Tibial nerve (tissue), 4 donors: ENCODE data around the gene DLG4.

Experiments used
- CTCF ChIP-seq, 5 experiments: fragments of 200-600 bp in 3 of 5; fragments of 450-650 bp in 2 of 5; sonication (generic) in 3 of 5; IDR thresholded peaks; one replicate each; pipeline ENCODE4 v1.5.1; 2016 to 2019; ENCODE audit warnings: antibody characterized with exemption in 5 of 5, mild to moderate bottlenecking in 3 of 5, moderate library complexity in 2 of 5
- EP300 ChIP-seq, 2 donors: sonication (generic); formaldehyde crosslinking; IDR thresholded peaks; one replicate each; pipeline ENCODE4 v1.6.1; 2017; ENCODE audit warnings: antibody characterized with exemption in 2 of 2, mild to moderate bottlenecking in 1 of 2
- POLR2A ChIP-seq, 2 donors: fragments of 450-650 bp; IDR thresholded peaks; one replicate each; pipeline ENCODE4 v1.6.1; 2017; ENCODE audit warnings: antibody characterized with exemption in 2 of 2, mild to moderate bottlenecking in 2 of 2, moderate library complexity in 2 of 2

GRCh38 chr17:7217113-7217987 is 2.3 kb downstream of the DLG4 start:
- TF ChIP-seq CTCF (IDR thresholded peaks at IDR 0.05) (no peak), POLR2A (IDR thresholded peaks at IDR 0.05) (no peak), EP300 (IDR thresholded peaks at IDR 0.05) (no peak)
